ENCODE results near the gene KLK3. TPM values are rescaled to one million over a fixed set of nuclear protein-coding genes. Genes with fewer than 3 reads are reported as not detected.

KLK3 gene
- total and polyA plus RNA-seq, 2 experiments from 2014 or later = not detected

GRCh38 chr19:50833117-50833801 is 21.5 kb upstream of the KLK3 start, which contains the start of gene KLK15:
Gene KLK15, minus strand, starts transcription at chr19:50833574. Its CDS starts 2,082 bp downstream, at chr19:50831492.
- H3K27ac ChIP-seq = no peak within 1 kb of the TSS
- no peaks in the 10 kb centered on the region for H3K9me3 ChIP-seq (ENCODE audit: low read depth)
- TF ChIP-seq CTCF (IDR thresholded peaks at IDR 0.05; ENCODE audit: low read depth, low read length) = no peak
- no peaks in the 10 kb centered on the region for H3K4me1 ChIP-seq (ENCODE audit: low read depth)
- no peak for DNase-seq (ENCODE audit: low read depth in 1 of 2, low spot score in 1 of 2)
- peaks cover 3% of the 10 kb centered on the region for H3K27me3 ChIP-seq
- no peak within 1 kb of the TSS for H3K4me3 ChIP-seq
- no peaks in the 10 kb centered on the region for H3K36me3 ChIP-seq

GRCh38 chr19:50833802-50834167 is 20.9 kb upstream of the KLK3 start:
- DNase-seq (ENCODE audit: low read depth in 1 of 2, low spot score in 1 of 2) = no peak
- Histone ChIP-seq H3K27ac (no peak overlapping the region), H3K4me3 (no peak overlapping the region), H3K9me3 (ENCODE audit: low read depth) (no peaks in the 10 kb centered on the region), H3K36me3 (no peaks in the 10 kb centered on the region), H3K4me1 (ENCODE audit: low read depth) (no peaks in the 10 kb centered on the region), H3K27me3 (no peaks in the 10 kb centered on the region)
- no peak for TF ChIP-seq CTCF (IDR thresholded peaks at IDR 0.05; ENCODE audit: low read depth, low read length)

- H3K27ac ChIP-seq = no peak overlapping the region
- H3K4me1 ChIP-seq (ENCODE audit: low read depth) = no peaks in the 10 kb centered on the region
- H3K27me3 ChIP-seq = peaks cover 5% of the 10 kb centered on the region
- H3K4me3 ChIP-seq = peak overlapping the region; percentile 50
- no peaks in the 10 kb centered on the region for H3K36me3 ChIP-seq
- H3K9me3 ChIP-seq (ENCODE audit: low read depth) = no peaks in the 10 kb centered on the region
- peak; percentile 27 to 29 for DNase-seq (ENCODE audit: low read depth in 1 of 2, low spot score in 1 of 2)
- TF ChIP-seq CTCF (IDR thresholded peaks at IDR 0.05; ENCODE audit: low read depth, low read length) = no peak
These were observed 19.5 kb upstream of the KLK3 start for GRCh38 chr19:50835103-50835784.

GRCh38 chr19:50835785-50836542 is 18.8 kb upstream of the KLK3 start:
- Histone ChIP-seq H3K4me3 (peak overlapping the region; percentile 50), H3K9me3 (ENCODE audit: low read depth) (no peaks in the 10 kb centered on the region), H3K27ac (no peak overlapping the region), H3K36me3 (no peaks in the 10 kb centered on the region), H3K27me3 (peaks cover 10% of the 10 kb centered on the region), H3K4me1 (ENCODE audit: low read depth) (no peaks in the 10 kb centered on the region)
- peak; percentile 67 to 86 for DNase-seq (ENCODE audit: low read depth in 1 of 2, low spot score in 1 of 2)
- TF ChIP-seq CTCF (IDR thresholded peaks at IDR 0.05; ENCODE audit: low read depth, low read length) = no peak

GRCh38 chr19:50836543-50837195 is 18.0 kb upstream of the KLK3 start:
- H3K27ac ChIP-seq = no peak overlapping the region
- H3K4me1 ChIP-seq (ENCODE audit: low read depth) = no peaks in the 10 kb centered on the region
- H3K4me3 ChIP-seq = no peak overlapping the region
- no peak for DNase-seq (ENCODE audit: low read depth in 1 of 2, low spot score in 1 of 2)
- no peak for TF ChIP-seq CTCF (IDR thresholded peaks at IDR 0.05; ENCODE audit: low read depth, low read length)
- peaks cover 17% of the 10 kb centered on the region for H3K27me3 ChIP-seq
- no peaks in the 10 kb centered on the region for H3K36me3 ChIP-seq
- no peaks in the 10 kb centered on the region for H3K9me3 ChIP-seq (ENCODE audit: low read depth)

Data from cardiac muscle cell (in vitro differentiated cells and primary cell).